ENCODE measurements around the gene BMAL2.

The BMAL2 gene

GRCh38 chr12:27332714-27333402, at the start of gene BMAL2:
Gene BMAL2 (plus strand): TSS chr12:27332836. CDS start chr12:27333073, 237 bp downstream.
- peak; percentile 86 for DNase-seq (ENCODE audit: low spot score)

GRCh38 chr12:27284021-27284420, 48.6 kb upstream of the BMAL2 start:
- DNase-seq (ENCODE audit: low spot score): no peak

GRCh38 chr12:27284751-27285150, 47.9 kb upstream of the BMAL2 start:
- peak; percentile 65 for DNase-seq (ENCODE audit: low spot score)

DNA sequence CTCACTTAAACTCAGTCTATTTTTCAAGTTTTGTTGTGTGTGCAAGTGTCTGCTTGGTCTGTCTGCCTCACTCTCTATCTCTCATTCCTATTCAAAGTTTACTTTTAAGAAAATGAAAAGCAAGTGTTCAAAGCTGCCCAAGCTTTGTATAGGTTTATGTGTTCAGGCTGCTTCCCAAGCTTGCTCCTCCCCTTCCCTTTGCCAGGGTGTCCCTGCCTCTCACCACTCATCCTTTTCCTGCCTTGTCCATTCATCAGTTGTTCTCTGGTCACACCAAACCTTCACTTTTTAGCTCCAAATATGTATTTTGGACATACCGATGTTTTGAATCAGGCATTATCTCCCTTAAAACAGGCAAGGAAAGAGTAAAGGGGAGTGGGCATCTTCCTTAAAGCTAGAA, 47.2 kb upstream of the BMAL2 start:
- peak; percentile 29 for DNase-seq (ENCODE audit: low spot score)

GRCh38 chr12:27289414-27289813, 43.2 kb upstream of the BMAL2 start:
- DNase-seq (ENCODE audit: low spot score): no peak

DNA sequence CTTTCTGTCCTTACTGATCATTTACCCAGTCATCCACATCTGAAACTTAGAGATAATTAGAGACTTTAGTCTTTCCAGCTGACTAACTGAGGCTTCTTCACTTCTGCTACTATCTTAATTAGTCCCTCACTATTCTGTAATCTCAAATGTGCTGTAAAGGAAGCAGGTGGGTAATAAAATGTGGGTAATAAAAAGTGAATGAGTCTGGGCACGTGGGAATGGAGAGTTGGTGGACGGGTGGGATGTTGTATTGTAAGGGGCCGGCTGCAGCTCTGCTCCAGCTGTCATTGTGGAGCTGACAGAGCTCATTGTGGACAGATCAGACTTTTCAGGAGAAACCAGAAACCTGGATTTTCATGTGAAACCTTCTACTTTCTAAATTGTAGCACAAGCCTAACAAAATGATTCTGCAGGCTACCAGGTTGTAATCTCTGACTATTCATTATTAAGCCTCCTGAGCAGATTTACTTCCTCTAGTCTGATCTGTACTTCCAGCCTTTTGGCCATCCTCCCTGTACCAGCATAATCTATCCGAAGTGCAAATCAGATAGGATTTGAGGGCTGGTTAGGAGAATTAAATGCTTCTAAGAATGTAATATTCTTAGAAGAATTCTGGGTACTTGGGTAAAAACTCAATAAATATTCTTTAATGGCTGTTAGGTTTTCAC, 42.0 kb upstream of the BMAL2 start:
- no peak for DNase-seq (ENCODE audit: low spot score)

DNA sequence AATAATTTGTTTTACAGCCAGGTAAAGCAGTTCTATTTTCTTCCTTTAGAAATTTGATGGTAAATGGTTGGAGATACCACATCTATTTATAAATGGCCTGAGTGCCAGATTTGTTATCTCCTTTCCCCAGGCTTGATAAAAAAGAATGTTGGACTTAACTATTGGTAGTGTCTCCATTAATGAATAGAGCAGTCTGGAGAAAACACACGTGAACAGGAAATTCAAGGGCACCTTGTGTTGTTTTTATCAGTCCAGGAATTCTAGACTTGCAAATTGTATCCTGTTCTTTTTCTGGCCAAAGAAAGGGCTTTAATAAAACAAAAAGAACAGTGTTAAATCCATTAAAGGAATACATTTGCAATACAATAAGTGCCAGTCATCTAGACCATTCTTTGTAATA, 40.8 kb upstream of the BMAL2 start:
- no peak for DNase-seq (ENCODE audit: low spot score)

- no peak for DNase-seq (ENCODE audit: low spot score)
These were observed 39.9 kb upstream of the BMAL2 start for GRCh38 chr12:27292718-27293117.

GRCh38 chr12:27293463-27293862, 39.2 kb upstream of the BMAL2 start:
- no peak for DNase-seq (ENCODE audit: low spot score)

- no peak for DNase-seq (ENCODE audit: low spot score)
These were observed 36.0 kb upstream of the BMAL2 start for GRCh38 chr12:27296674-27297073.

DNA sequence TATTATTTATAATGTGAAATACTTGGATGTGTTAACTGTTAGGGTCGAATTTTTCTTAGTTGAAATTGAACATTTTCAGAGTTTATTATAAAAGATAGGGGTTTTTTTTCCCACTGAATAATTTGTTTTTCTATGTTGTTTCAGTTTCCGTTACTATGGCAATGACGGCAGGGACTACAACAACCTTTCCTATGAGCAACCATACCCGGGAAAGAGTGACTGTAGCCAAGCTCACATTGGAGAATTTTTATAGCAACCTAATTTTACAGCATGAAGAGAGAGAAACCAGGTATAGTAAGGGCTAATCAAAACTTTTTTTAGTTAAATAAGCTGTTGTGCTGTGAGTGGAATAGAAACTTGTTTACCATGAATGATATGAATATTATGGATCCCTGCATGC, 35.1 kb upstream of the BMAL2 start:
- peak; percentile 22 for DNase-seq (ENCODE audit: low spot score)

GRCh38 chr12:27299102-27299501, 33.5 kb upstream of the BMAL2 start:
- DNase-seq (ENCODE audit: low spot score): no peak

DNA sequence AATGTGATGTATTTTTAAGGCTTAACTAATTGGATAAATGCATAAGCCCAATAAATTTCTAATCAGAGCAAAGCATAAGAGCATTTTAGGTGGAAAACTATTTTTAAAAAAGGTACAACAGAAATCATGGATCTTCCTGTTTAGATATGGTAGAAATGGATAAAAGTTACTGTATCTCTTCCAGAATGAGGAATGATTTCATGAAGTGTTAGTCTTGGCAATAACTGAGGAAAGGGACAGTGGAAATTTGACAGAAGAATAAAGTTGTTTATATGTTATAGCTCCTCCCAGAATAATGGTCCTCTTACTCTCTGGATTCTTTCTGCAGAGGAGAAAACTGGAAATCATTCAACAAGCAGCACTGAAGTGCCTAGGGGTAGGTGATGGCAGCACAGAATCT, 32.4 kb upstream of the BMAL2 start:
- no peak for DNase-seq (ENCODE audit: low spot score)

DNA sequence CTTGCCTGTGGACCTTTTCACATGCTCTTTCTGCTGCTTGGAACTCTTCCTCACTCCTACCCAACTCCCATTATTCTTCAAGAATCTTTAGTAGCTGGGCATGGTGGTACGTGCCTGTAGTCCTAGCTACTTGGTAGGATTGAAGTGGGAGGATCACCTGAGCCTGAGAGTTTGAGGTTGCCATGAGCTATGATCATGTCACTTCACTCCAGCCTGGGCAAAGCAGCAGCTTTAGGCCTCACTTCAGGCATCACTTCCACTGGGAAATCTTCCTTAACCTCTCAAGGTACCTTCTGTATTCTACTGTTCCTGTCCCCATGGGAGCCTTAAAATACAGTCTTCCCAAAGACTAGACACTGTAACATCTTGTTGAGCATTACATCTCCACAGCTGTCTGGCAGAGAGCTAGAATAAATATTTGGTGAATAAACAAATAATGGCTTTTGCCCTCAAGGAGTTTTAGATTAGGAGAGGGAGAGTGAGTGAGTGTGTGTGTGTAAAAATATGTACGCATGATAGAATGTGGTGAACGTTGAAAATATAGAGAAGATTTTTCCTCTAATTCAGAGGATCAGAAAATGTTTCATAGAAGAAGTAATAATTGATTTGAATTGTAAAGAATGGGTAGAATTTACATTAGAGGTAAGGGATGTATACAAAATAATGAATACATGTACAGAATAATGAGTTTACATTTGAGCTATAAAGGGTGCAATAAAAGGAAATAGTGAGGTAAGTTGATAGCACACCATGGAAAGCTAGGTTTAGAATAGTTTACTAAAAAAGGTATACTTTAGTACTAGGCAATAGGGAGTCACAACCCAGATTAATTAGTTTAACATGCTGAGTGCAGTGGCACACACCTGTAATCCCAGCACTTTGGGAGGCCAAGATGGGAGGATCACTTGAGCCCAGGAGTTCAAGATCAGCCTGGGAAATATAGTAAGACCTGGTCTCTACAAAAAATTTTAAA, 29.2 kb upstream of the BMAL2 start:
- no peak for DNase-seq (ENCODE audit: low spot score)

GRCh38 chr12:27304856-27305255, 27.8 kb upstream of the BMAL2 start:
- DNase-seq (ENCODE audit: low spot score): no peak

DNA sequence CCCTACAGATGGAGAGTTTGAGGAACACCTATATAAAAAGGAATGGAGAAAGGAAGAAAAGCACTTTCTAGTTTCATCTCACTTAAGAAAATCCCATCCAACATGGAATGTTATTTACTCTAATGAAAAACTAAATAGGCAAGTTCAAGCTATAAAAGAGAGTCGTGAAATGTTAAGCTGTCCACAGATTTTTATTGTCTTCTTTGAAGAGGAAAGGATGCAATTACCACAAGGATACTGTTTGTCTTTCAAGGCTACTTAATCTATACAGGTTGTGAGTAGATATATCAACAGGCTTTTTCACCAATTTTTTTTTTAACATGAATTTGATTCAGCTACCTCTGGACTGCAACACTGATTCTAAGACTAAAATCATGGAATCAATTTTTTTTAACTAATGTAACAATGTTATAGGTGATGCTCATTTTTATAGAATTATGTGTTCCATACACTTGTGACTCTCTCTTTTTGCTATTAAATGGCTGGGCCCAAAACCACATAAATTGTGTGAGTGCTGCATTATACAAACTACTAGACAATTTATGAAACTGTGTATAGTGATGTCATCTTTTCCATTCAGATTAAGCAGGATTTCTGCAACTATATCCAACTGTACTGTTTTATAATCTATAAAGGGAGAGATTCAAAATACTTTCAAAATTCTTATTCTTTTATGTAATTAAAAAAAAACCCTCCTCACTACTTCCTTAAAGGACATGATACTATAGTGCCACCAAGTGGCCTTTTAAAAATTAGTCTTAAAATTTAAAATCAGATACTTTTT, 26.8 kb upstream of the BMAL2 start:
- peak; percentile 25 for DNase-seq (ENCODE audit: low spot score)

- DNase-seq (ENCODE audit: low spot score): no peak
These were observed 23.2 kb upstream of the BMAL2 start for GRCh38 chr12:27309293-27309994.

- DNase-seq (ENCODE audit: low spot score): no peak
These were observed 22.7 kb upstream of the BMAL2 start for GRCh38 chr12:27309995-27310315.

- DNase-seq (ENCODE audit: low spot score): no peak
These were observed 15.7 kb upstream of the BMAL2 start for GRCh38 chr12:27316947-27317346.

GRCh38 chr12:27319409-27319808, 13.2 kb upstream of the BMAL2 start:
- DNase-seq (ENCODE audit: low spot score): peak; percentile 61

- no peak for DNase-seq (ENCODE audit: low spot score)
These were observed 12.8 kb upstream of the BMAL2 start for GRCh38 chr12:27319848-27320247.
